GM12865 (cell line): ENCODE data around the gene PLXNC1.

Experiments
- DNase-seq: peaks from one replicate; pipeline ENCODE4 v3.0.0; 2010; ENCODE audit warnings: low read depth
- H3K4me3 ChIP-seq: 2 replicates; pipeline ENCODE4 v1.5.1; 2011; ENCODE audit warnings: mild to moderate bottlenecking, low read depth, low read length, control low read depth
- CTCF ChIP-seq: IDR thresholded peaks from 2 replicates; pipeline ENCODE4 v1.5.1; 2011; ENCODE audit warnings: low read length, control low read depth, low read depth, inconsistent platforms; ENCODE audit not compliant: insufficient read depth; ENCODE audit errors: missing control alignments

PLXNC1 gene

DNA sequence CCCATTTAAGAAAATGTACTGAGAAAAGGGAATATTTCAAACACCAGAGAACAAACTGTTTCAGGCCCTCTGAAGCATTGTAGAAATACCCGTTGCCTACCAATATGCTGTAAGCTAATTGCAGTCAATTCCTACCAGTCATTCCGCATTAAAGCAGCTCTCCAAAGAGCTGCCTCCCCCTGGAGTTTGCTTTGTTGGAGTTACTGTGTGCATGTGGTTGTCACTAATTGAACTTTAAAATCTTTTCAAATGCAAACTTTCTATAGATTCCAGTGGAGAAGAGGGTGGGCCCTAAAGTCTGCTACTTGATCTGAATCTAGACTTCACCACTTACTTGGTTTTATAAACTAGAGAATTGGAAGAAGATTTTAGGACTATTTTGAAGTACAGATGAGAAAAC is 112.7 kb downstream of the PLXNC1 start:
- TF ChIP-seq CTCF: no peak

GRCh38 chr12:94261786-94262185 is 113.4 kb downstream of the PLXNC1 start:
- DNase-seq: no peak
- peak overlapping the region; percentile 56 for H3K4me3 ChIP-seq
- no peak for TF ChIP-seq CTCF

More for the DNA sequence above, 112.7 kb downstream of the PLXNC1 start:
- no peak for DNase-seq
- H3K4me3 ChIP-seq: no peak overlapping the region

DNA sequence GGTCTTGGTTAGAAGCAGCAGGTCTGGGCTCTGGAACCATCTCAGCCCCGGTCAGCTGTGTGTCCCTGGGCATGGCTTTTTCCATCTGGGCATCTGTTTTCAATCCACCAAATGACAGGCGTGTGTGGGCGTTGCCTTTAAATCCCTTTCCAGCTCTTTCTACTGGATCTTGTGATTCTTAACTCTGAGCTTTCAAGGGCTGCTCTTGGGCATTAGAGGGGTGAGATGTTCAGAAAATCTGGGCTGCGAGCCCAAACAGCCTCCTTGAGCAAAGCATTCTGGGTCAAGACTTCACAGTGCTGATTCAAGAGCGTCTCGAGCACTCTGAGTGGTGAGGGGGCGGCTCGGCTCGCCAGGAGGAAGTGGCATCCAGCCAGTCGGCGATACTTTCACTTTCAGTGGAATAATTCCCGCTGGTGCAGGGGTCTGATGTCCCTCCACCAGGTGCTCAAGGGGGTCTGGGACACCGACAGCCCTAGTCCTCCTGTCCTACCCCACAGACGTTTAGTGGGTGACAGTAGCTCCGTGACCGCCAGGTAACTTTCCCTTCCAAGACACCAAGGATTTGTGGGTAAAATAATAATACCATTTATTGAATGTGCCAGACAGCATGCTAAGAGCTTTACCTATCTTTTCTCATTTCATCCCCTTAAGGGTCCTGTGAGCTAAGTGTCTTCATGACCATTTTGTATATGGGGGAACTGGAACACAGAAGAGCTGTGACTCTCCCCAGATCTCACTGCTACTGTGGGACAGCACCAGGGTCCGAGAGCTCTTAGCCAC is 114.0 kb downstream of the PLXNC1 start:
- H3K4me3 ChIP-seq: peak overlapping the region; percentile 56
- TF ChIP-seq CTCF: no peak
- DNase-seq: peak; percentile 87

- TF ChIP-seq CTCF: no peak
- peak overlapping the region; percentile 56 for H3K4me3 ChIP-seq
- DNase-seq: peak; percentile 77
Observed at GRCh38 chr12:94263011-94263811, 114.8 kb downstream of the PLXNC1 start.

- H3K4me3 ChIP-seq: no peak overlapping the region
- no peak for DNase-seq
- no peak for TF ChIP-seq CTCF
Observed at GRCh38 chr12:94263905-94264561, 115.7 kb downstream of the PLXNC1 start.

GRCh38 chr12:94264736-94265485 is 116.5 kb downstream of the PLXNC1 start:
- H3K4me3 ChIP-seq: no peak overlapping the region
- no peak for TF ChIP-seq CTCF
- no peak for DNase-seq
